GM18909 (cell line): ENCODE results near the gene SAP30BP.

Experiments used
- ATAC-seq: cut with Tn5 transposase; IDR thresholded peaks from one replicate; pipeline ENCODE4 v1.9.1; 2021; ENCODE audit warnings: mild to moderate bottlenecking; ENCODE audit not compliant: unreplicated experiment, poor library complexity

SAP30BP gene

DNA sequence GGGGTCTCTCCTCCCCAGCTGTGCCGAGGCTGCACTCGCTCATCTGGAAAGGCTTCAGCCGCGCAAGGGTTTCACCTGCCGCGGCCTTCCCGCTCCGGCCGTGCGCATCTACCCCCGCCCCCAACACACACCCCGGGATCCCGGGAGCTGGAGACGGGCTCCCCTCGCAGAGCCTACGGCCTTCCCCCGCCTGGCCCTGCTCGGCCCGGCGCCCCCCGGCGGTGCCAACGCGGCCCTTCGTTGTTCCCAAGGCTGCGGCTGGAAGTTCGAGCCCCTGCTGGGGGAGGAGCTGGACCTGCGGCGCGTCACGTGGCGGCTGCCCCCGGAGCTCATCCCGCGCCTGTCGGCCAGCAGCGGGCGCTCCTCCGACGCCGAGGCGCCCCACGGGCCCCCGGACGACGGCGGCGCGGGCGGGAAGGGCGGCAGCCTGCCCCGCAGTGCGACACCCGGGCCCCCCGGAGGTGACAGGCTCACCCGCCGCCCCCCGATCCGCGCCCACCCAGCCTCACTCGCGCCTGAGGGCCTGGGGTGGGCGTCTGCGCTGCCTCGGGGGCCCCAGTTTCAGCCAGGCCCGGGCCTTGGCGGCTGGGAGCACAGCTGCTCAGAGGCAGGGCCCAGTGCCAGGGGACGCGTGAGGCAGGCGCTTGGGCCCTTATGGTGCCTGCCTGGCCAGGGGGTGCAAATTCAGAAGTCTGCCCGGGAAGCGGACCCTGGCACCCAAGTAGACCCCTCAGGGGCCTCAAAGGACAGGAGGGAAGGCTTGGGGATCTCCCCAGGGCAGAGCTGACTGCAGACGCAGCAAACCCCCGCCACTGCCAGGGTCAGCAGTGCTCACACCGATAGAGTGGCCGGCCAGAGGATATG lies 86.6 kb downstream of the SAP30BP start:
- peak; percentile 64 for ATAC-seq

DNA sequence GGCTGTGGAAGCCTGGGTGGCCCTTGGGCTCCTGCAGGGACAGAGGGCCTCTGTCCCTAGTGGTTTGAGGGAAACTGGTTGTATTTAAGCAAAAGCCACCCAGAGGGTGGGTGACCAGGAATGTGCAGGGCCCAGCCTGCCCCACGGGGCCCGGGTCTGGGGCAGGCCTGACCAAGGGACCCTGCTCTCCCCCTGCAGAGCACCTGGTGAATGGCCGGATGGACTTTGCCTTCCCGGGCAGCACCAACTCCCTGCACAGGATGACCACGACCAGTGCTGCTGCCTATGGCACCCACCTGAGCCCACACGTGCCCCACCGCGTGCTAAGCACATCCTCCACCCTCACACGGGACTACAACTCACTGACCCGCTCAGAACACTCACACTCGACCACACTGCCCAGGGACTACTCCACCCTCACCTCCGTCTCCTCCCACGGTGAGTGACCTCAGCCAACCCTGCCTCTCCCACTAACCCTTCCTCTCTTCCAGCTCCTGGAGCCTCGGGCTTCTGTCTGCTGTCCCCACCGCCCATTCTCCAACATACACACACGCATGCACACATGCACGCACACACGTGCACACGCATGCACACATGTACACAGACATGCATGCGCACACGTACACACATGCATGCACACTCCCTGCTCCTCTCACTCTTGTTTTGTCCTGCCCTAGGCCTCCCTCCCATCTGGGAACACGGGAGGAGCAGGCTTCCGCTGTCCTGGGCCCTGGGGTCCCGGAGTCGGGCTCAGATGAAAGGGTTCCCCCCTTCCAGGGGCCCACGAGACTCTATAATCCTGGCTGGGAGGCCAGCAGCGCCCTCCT lies 87.5 kb downstream of the SAP30BP start:
- no peak for ATAC-seq

DNA sequence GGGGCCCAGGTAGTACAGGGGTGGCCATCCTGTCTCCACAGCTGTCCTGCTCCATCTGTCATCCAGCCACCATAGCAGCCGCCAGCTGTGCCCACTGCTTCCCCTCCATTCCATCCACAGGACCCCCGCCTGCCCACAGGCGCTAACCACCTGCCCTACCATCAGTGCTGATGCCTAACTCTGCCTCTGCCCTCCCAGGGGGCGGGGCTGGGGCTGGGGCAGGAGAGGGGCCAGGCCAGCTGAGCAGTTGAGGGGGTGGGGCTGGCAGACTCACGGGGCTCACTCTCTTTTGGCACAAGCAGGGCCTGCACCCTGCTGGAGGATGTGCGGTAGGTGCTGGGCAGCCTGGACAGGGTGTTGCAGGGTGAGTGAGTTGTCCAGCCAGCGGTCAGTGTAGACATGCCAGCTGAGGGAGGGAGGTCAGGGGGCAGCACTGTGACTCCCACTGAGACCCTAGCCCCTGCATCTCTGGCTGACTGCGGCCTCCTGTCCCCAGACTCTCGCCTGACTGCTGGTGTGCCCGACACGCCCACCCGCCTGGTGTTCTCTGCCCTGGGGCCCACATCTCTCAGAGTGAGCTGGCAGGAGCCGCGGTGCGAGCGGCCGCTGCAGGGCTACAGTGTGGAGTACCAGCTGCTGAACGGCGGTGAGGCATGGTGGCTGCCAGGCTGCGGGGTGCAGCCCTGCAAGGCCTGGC lies 88.2 kb downstream of the SAP30BP start:
- ATAC-seq = no peak

DNA sequence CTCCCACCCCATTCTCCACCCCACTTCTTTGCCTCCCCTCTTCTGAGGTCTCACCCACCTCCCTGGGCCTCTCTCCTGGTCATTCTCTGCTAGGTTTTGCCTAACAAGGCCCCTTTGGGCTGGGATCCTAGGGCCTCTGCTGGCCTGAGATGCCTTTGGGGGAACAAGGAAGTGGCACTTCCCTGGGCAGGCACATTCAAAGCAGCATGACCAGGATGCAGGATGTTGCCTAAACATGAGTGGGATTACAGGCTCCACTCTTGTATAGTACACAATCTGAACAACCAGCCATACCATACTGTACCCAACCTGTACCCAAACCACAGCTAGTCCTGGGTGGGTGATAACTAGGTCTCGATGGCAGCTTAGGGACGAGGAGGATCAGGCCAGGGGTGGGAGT lies 88.9 kb downstream of the SAP30BP start:
- no peak for ATAC-seq

DNA sequence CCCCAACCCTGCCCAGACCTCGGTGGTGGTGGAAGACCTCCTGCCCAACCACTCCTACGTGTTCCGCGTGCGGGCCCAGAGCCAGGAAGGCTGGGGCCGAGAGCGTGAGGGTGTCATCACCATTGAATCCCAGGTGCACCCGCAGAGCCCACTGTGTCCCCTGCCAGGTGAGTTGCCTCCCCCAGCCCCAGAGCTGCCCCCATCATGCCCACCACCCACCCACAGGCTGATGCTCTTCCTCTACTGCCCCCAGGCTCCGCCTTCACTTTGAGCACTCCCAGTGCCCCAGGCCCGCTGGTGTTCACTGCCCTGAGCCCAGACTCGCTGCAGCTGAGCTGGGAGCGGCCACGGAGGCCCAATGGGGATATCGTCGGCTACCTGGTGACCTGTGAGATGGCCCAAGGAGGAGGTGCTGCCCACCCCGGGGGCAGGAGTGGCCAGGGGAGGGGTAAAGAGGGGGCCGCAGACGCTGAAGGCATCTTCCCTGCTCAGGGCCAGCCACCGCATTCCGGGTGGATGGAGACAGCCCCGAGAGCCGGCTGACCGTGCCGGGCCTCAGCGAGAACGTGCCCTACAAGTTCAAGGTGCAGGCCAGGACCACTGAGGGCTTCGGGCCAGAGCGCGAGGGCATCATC lies 89.4 kb downstream of the SAP30BP start:
- ATAC-seq = no peak

DNA sequence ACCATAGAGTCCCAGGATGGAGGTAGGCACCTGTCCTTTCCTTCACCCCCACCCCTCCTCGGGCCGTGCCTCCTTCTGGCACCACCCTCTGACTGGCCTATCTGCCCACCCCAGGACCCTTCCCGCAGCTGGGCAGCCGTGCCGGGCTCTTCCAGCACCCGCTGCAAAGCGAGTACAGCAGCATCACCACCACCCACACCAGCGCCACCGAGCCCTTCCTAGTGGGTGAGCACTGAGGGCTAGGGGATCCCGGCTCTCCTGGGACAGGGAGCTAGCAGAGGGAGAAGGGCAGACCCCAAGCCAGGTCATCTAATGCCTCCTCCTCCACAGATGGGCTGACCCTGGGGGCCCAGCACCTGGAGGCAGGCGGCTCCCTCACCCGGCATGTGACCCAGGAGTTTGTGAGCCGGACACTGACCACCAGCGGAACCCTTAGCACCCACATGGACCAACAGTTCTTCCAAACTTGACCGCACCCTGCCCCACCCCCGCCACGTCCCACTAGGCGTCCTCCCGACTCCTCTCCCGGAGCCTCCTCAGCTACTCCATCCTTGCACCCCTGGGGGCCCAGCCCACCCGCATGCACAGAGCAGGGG lies 90.0 kb downstream of the SAP30BP start:
- ATAC-seq = no peak
